ENCODE data around the gene NCKAP5. TPM values are rescaled to one million over a fixed set of nuclear protein-coding genes. Genes with fewer than 3 reads are reported as not detected.

The NCKAP5 gene
- total and polyA plus RNA-seq, 4 donors = 0.57 to 2.8 (median 2.4) TPM

DNA sequence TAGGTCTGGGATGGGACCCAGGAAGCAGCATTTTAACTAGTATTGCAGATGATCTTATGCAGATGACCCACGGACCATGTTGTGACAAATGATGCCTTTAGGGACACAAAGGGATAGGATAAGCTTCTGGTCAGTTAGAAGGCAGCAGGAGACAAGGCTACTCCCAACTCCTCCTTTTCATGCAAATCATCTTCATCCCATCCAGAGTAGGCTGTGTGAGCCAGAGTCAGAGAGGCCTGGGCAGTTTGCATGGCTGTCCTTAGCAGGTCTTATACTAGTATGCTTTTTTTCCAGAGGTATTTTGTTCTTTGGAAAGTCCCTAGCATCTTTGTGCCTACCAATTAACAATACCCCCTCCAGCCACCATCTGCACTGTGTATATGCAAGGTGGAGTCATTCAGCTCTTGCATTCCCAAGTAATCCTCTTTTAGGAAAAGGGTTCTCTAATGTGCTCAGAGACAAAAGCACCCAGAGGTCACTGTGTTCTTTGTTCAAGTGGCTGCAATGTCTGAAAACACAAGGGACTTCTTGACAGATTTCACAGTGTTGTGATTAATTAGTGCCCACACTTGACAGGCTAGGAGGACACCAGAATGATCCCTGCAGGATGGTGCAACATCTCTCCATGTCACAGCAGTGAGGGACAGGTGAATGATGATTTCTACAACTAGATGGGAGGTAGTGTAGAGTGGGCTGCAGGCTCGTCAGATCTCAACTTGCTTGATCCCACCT is 225.8 kb downstream of the NCKAP5 start (continued):
- TF ChIP-seq, protein P1, sequence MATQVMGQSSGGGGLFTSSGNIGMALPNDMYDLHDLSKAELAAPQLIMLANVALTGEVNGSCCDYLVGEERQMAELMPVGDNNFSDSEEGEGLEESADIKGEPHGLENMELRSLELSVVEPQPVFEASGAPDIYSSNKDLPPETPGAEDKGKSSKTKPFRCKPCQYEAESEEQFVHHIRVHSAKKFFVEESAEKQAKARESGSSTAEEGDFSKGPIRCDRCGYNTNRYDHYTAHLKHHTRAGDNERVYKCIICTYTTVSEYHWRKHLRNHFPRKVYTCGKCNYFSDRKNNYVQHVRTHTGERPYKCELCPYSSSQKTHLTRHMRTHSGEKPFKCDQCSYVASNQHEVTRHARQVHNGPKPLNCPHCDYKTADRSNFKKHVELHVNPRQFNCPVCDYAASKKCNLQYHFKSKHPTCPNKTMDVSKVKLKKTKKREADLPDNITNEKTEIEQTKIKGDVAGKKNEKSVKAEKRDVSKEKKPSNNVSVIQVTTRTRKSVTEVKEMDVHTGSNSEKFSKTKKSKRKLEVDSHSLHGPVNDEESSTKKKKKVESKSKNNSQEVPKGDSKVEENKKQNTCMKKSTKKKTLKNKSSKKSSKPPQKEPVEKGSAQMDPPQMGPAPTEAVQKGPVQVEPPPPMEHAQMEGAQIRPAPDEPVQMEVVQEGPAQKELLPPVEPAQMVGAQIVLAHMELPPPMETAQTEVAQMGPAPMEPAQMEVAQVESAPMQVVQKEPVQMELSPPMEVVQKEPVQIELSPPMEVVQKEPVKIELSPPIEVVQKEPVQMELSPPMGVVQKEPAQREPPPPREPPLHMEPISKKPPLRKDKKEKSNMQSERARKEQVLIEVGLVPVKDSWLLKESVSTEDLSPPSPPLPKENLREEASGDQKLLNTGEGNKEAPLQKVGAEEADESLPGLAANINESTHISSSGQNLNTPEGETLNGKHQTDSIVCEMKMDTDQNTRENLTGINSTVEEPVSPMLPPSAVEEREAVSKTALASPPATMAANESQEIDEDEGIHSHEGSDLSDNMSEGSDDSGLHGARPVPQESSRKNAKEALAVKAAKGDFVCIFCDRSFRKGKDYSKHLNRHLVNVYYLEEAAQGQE (IDR thresholded peaks at IDR 0.05) = no peak
- TF ChIP-seq FOXA2 (IDR thresholded peaks at IDR 0.05) (no peak), NR2F2 (IDR thresholded peaks at IDR 0.05) (no peak)

DNA sequence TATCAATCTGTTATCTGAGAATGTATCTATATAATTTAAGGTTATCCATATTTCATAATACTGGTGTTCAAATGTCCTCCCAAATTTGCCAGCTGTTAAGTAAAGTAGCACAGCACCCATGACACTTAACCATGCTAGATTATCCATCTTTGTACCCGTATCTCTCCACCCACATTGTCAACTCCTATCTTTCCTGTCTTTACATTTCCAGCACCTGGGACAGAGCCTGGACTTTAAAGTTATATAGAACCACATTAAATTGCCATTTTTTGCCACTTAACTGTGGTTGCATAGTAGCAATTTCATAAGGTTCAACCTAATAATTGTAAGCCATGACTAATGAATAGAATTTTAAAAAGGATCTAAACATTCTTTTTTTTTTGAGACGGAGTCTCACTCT is 226.7 kb downstream of the NCKAP5 start:
- no peak overlapping the region for H3K9ac ChIP-seq (ENCODE audit: low read depth in 1 of 2, low read length in 2 of 2)
- 89% methylated on average over 2 of the region's 2 CpGs for WGBS
- no peak for DNase-seq (ENCODE audit: low spot score)
- no peak for TF ChIP-seq FOXA1 (IDR thresholded peaks at IDR 0.05)
- no peak for TF ChIP-seq SP1 (IDR thresholded peaks at IDR 0.05)
- no peak for TF ChIP-seq NR2F2 (IDR thresholded peaks at IDR 0.05)
- no peak for TF ChIP-seq RXRA (IDR thresholded peaks at IDR 0.05)
- TF ChIP-seq, protein P2, sequence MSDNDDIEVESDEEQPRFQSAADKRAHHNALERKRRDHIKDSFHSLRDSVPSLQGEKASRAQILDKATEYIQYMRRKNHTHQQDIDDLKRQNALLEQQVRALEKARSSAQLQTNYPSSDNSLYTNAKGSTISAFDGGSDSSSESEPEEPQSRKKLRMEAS (IDR thresholded peaks at IDR 0.05) = no peak
- no peak overlapping the region for H3K27ac ChIP-seq (ENCODE audit: low read depth in 1 of 2, low read length in 2 of 2)
- H3K27me3 ChIP-seq (ENCODE audit: control insufficient read depth in 4 of 4, insufficient read depth in 4 of 4, low read length in 3 of 4) = no peaks in the 10 kb centered on the region
- no peaks in the 10 kb centered on the region for H3K9me3 ChIP-seq (ENCODE audit: control insufficient read depth in 4 of 4, low read length in 3 of 4)
- no peak overlapping the region for H3K4me3 ChIP-seq (ENCODE audit: low read depth in 1 of 3, low read length in 3 of 3)
- H3K36me3 ChIP-seq (ENCODE audit: control insufficient read depth in 4 of 4, insufficient read depth in 3 of 4, low read depth in 1 of 4, low read length in 3 of 4) = peaks cover 0 to 2% (median 0%) of the 10 kb centered on the region in 4 donors
- H3K4me1 ChIP-seq (ENCODE audit: control insufficient read depth in 4 of 4, insufficient read depth in 4 of 4, low read length in 3 of 4) = no peaks in the 10 kb centered on the region

DNA sequence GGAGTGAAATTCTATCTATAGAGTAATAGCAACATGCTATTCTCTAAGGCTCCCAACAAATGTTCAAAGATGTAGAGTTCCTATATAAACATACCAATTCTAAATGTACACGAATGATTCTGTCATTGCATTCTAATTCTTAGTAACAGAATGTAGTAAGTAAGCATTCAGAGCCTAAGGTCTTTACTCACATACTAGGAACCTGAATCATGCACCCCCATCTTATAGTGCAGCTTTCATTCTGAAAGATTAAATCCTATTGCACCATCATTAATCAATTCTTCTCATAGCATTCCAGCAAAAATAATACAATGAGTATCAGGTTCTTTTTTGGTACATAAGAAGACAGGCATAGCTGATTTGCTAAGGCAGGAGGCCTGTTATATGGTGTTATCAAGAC is 230.0 kb downstream of the NCKAP5 start:
- TF ChIP-seq, protein P2 (IDR thresholded peaks at IDR 0.05) = no peak
- no peak for TF ChIP-seq GABPA (IDR thresholded peaks at IDR 0.05 in 1 of 2, conservative IDR thresholded peaks at IDR 0.05 in 1 of 2)
- no peak for TF ChIP-seq TAF1 (conservative IDR thresholded peaks at IDR 0.05)
- TF ChIP-seq HNF4A (conservative IDR thresholded peaks at IDR 0.05) = no peak
- TF ChIP-seq FOXA1 (IDR thresholded peaks at IDR 0.05) = no peak
- TF ChIP-seq EGR1 (IDR thresholded peaks at IDR 0.05; ENCODE audit: low read depth in 2 of 2) = no peak
- no peak for TF ChIP-seq RAD21 (IDR thresholded peaks at IDR 0.05)
- TF ChIP-seq, protein P3, sequence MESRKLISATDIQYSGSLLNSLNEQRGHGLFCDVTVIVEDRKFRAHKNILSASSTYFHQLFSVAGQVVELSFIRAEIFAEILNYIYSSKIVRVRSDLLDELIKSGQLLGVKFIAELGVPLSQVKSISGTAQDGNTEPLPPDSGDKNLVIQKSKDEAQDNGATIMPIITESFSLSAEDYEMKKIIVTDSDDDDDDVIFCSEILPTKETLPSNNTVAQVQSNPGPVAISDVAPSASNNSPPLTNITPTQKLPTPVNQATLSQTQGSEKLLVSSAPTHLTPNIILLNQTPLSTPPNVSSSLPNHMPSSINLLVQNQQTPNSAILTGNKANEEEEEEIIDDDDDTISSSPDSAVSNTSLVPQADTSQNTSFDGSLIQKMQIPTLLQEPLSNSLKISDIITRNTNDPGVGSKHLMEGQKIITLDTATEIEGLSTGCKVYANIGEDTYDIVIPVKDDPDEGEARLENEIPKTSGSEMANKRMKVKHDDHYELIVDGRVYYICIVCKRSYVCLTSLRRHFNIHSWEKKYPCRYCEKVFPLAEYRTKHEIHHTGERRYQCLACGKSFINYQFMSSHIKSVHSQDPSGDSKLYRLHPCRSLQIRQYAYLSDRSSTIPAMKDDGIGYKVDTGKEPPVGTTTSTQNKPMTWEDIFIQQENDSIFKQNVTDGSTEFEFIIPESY (IDR thresholded peaks at IDR 0.05) = no peak
- no peak for TF ChIP-seq FOXA2 (IDR thresholded peaks at IDR 0.05)
- no peak for TF ChIP-seq HNF4G (IDR thresholded peaks at IDR 0.05)
- no peak for TF ChIP-seq SP1 (IDR thresholded peaks at IDR 0.05)
- no peak for TF ChIP-seq YY1 (IDR thresholded peaks at IDR 0.05)
- TF ChIP-seq, protein P4, sequence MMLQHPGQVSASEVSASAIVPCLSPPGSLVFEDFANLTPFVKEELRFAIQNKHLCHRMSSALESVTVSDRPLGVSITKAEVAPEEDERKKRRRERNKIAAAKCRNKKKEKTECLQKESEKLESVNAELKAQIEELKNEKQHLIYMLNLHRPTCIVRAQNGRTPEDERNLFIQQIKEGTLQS (IDR thresholded peaks at IDR 0.05) = no peak
- TF ChIP-seq, protein P1 (IDR thresholded peaks at IDR 0.05) = no peak
- TF ChIP-seq RXRA (IDR thresholded peaks at IDR 0.05) = no peak
- no peak for TF ChIP-seq JUND (IDR thresholded peaks at IDR 0.05)
- WGBS = 83% methylated on average over 1 of the region's 1 CpG
- no peaks in the 10 kb centered on the region for H3K27me3 ChIP-seq (ENCODE audit: control insufficient read depth in 4 of 4, insufficient read depth in 4 of 4, low read length in 3 of 4)
- no peaks in the 10 kb centered on the region for H3K9me3 ChIP-seq (ENCODE audit: control insufficient read depth in 4 of 4, low read length in 3 of 4)
- no peak overlapping the region for H3K9ac ChIP-seq (ENCODE audit: low read depth in 1 of 2, low read length in 2 of 2)
- H3K4me3 ChIP-seq (ENCODE audit: low read depth in 1 of 3, low read length in 3 of 3) = no peak overlapping the region
- no peaks in the 10 kb centered on the region for H3K4me1 ChIP-seq (ENCODE audit: control insufficient read depth in 4 of 4, insufficient read depth in 4 of 4, low read length in 3 of 4)
- peaks cover 0 to 1% (median 0%) of the 10 kb centered on the region in 4 donors for H3K36me3 ChIP-seq (ENCODE audit: control insufficient read depth in 4 of 4, insufficient read depth in 3 of 4, low read depth in 1 of 4, low read length in 3 of 4)
- DNase-seq (ENCODE audit: low spot score) = no peak
- no peak overlapping the region for H3K27ac ChIP-seq (ENCODE audit: low read depth in 1 of 2, low read length in 2 of 2)
